Spleen (tissue), 11 donors: ENCODE data around the gene BATF. TPM values are rescaled to one million over a fixed set of nuclear protein-coding genes. Genes with fewer than 3 reads are reported as not detected.

ENCODE experiments used
- DNase-seq: peaks from one replicate; pipeline ENCODE4 v3.0.0-alpha.2; 2020
- H3K27ac ChIP-seq, 8 donors: fragments of 200-600 bp; sonication (generic) in 7 of 8; 1 replicate in 4 of 8; 2 replicates in 4 of 8; pipeline versions ENCODE4 v1.5.0 to v1.8.0; 2016 to 2021; ENCODE audit warnings: inconsistent platforms in 4 of 8, mild to moderate bottlenecking in 4 of 8, moderate library complexity in 1 of 8
- H3K27me3 ChIP-seq, 7 donors: fragments of 200-600 bp; sonication (generic) in 6 of 7; replicated peaks in 1 of 7; 1 replicate in 4 of 7; 2 replicates in 3 of 7; pipeline versions ENCODE4 v1.5.0 to v1.8.0; 2016 to 2021; ENCODE audit warnings: inconsistent platforms in 3 of 7, mild to moderate bottlenecking in 1 of 7
- H3K36me3 ChIP-seq, 6 donors: fragments of 200-600 bp; sonication (generic) in 5 of 6; 1 replicate in 4 of 6; 2 replicates in 2 of 6; pipeline versions ENCODE4 v1.5.0 to v1.8.0; 2016 to 2021; ENCODE audit warnings: inconsistent platforms in 2 of 6
- H3K4me1 ChIP-seq, 6 donors: fragments of 200-600 bp; sonication (generic) in 5 of 6; 1 replicate in 3 of 6; 2 replicates in 3 of 6; pipeline versions ENCODE4 v1.5.0 to v1.8.0; 2016 to 2021; ENCODE audit warnings: inconsistent platforms in 3 of 6
- H3K4me3 ChIP-seq, 8 donors: fragments of 200-600 bp; sonication (generic) in 7 of 8; 1 replicate in 4 of 8; 2 replicates in 4 of 8; pipeline versions ENCODE4 v1.5.0 to v1.8.0; 2016 to 2021; ENCODE audit warnings: inconsistent platforms in 4 of 8, mild to moderate bottlenecking in 4 of 8, moderate library complexity in 2 of 8
- H3K9me3 ChIP-seq, 8 donors: fragments of 200-600 bp; sonication (generic) in 7 of 8; 1 replicate in 4 of 8; 2 replicates in 4 of 8; pipeline versions ENCODE4 v1.5.0 to v1.8.0; 2016 to 2021; ENCODE audit warnings: inconsistent platforms in 4 of 8
- CTCF ChIP-seq, 11 experiments: fragments of 200-600 bp in 7 of 11; fragments of 450-650 bp in 4 of 11; sonication (generic) in 4 of 11; IDR thresholded peaks in 8 of 11; conservative IDR thresholded peaks in 3 of 11; 1 replicate in 7 of 11; 2 replicates in 4 of 11; pipeline versions ENCODE4 v1.4.0 to v1.8.0; 2016 to 2021; ENCODE audit warnings: antibody characterized with exemption in 11 of 11, inconsistent platforms in 4 of 11, mild to moderate bottlenecking in 1 of 11
- POLR2A ChIP-seq, 3 donors: fragments of 450-650 bp; IDR thresholded peaks; one replicate each; pipeline ENCODE4 v1.5.1; 2017; ENCODE audit warnings: antibody characterized with exemption in 3 of 3, mild to moderate bottlenecking in 1 of 3
- POLR2AphosphoS5 ChIP-seq, 3 donors: sonication (generic); formaldehyde crosslinking; IDR thresholded peaks; one replicate each; pipeline ENCODE4 v1.5.1; 2017; ENCODE audit warnings: antibody characterized with exemption in 3 of 3
- WGBS, 5 donors: extraction: QIAGEN DNeasy Blood & Tissue Kit in 3 of 5; methylation state at CpG; one replicate each; pipeline versions ENCODE4 v1.1.5 to v1.1.7; 2013 to 2018; 5-methylcytosine and 5-hydroxymethylcytosine counted together
- intact Hi-C: fragments of 100-400 bp; cut with DNase I; formaldehyde crosslinking; loops from one replicate; pipeline ENCODE4 v1.15.0; 2023; ENCODE audit warnings: low total_unique reads
- polyA plus RNA-seq, 3 donors: library from polyadenylated mRNA; stranded (reverse); fragments of 200-250 nt; gene quantifications; one replicate each; pipeline ENCODE4 v1.2.1, GENCODE V29; 2013
- total RNA-seq, 7 donors: library from RNA; depleted of rRNA in 3 of 7; stranded (reverse); fragments of >200 nt in 3 of 7; fragmentation: NEBNext Ultra II Directional in 4 of 7; extraction: Animal tissue kit (Norgen Biotek cat#: 25700) in 4 of 7; gene quantifications; one replicate each; pipeline versions ENCODE4 v1.1.0 to v1.2.1, GENCODE V29; 2016 to 2021
- donor health status: healthy with polysubstance abuse.
- donor health status: DM: no; HTN: no; CAD: no; lungs with moderate emphysema.
- donor health status: DM: no; HTN: no; CAD: no.
- donor health status: Bipolar disorder and iron deficiency.
- donor health status: healthy.
- donor health status: DM: no; HTN: no; CAD: no.
- donor health status: DM: yes; HTN: yes; CAD: no.

The BATF gene
- total and polyA plus RNA-seq, 10 donors: 14.4 to 67.9 (median 41.8) TPM

GRCh38 chr14:75554482-75554881 is 32.2 kb downstream of the BATF start:
- Histone ChIP-seq H3K27ac (no peak overlapping the region), H3K36me3 (no peaks in the 10 kb centered on the region), H3K9me3 (peaks cover 0 to 16% (median 9%) of the 10 kb centered on the region in 8 donors), H3K4me1 (peaks cover 0 to 3% (median 2%) of the 10 kb centered on the region in 6 donors), H3K27me3 (no peaks in the 10 kb centered on the region), H3K4me3 (no peak overlapping the region)
- DNase-seq: no peak
- intact Hi-C loops: loop anchor here (10.0 kb wide), 1 partner anchor 70 kb away; no protein-coding TSS in a partner anchor
- TF ChIP-seq CTCF (IDR thresholded peaks at IDR 0.05 in 8 of 11, conservative IDR thresholded peaks at IDR 0.05 in 3 of 11): no peak
- TF ChIP-seq POLR2AphosphoS5 (IDR thresholded peaks at IDR 0.05): no peak
- TF ChIP-seq POLR2A (IDR thresholded peaks at IDR 0.05): no peak
- WGBS, 5 donors: 47 to 80% (median 48%) methylated on average over 2 of the region's 2 CpGs

GRCh38 chr14:75558440-75558839 is 36.2 kb downstream of the BATF start:
- intact Hi-C loops: loop anchor here (10.0 kb wide), 1 partner anchor 74 kb away; no protein-coding TSS in a partner anchor
- 79 to 94% (median 85%) methylated on average over 5 of the region's 5 CpGs for WGBS, 5 donors

GRCh38 chr14:75559045-75559444 is 36.8 kb downstream of the BATF start:
- 87 to 92% (median 91%) methylated on average over 6 of the region's 6 CpGs for WGBS, 5 donors
- intact Hi-C loops: loop anchor here (10.0 kb wide), 1 partner anchor 74 kb away; no protein-coding TSS in a partner anchor
- H3K27ac ChIP-seq: no peak overlapping the region
- DNase-seq: no peak
- no peaks in the 10 kb centered on the region for H3K27me3 ChIP-seq
- no peaks in the 10 kb centered on the region for H3K36me3 ChIP-seq
- TF ChIP-seq POLR2AphosphoS5 (IDR thresholded peaks at IDR 0.05): no peak
- TF ChIP-seq POLR2A (IDR thresholded peaks at IDR 0.05): no peak
- no peak for TF ChIP-seq CTCF (IDR thresholded peaks at IDR 0.05 in 8 of 11, conservative IDR thresholded peaks at IDR 0.05 in 3 of 11)
- H3K4me3 ChIP-seq: no peak overlapping the region
- peaks cover 8 to 23% (median 13%) of the 10 kb centered on the region in 6 donors for H3K4me1 ChIP-seq
- peaks cover 0 to 16% (median 9%) of the 10 kb centered on the region in 8 donors for H3K9me3 ChIP-seq

More at GRCh38 chr14:75558440-75558839, 36.2 kb downstream of the BATF start:
- peaks cover 8 to 23% (median 13%) of the 10 kb centered on the region in 6 donors for H3K4me1 ChIP-seq
- H3K9me3 ChIP-seq: peaks cover 0 to 16% (median 9%) of the 10 kb centered on the region in 8 donors
- TF ChIP-seq CTCF (IDR thresholded peaks at IDR 0.05 in 8 of 11, conservative IDR thresholded peaks at IDR 0.05 in 3 of 11): no peak
- TF ChIP-seq POLR2A (IDR thresholded peaks at IDR 0.05): no peak
- no peak for TF ChIP-seq POLR2AphosphoS5 (IDR thresholded peaks at IDR 0.05)
- H3K36me3 ChIP-seq: no peaks in the 10 kb centered on the region
- no peak overlapping the region for H3K4me3 ChIP-seq
- no peaks in the 10 kb centered on the region for H3K27me3 ChIP-seq
- DNase-seq: no peak
- no peak overlapping the region for H3K27ac ChIP-seq

GRCh38 chr14:75559451-75560222 is 37.4 kb downstream of the BATF start:
- H3K4me3 ChIP-seq: no peak overlapping the region
- no peaks in the 10 kb centered on the region for H3K36me3 ChIP-seq
- no peak overlapping the region for H3K27ac ChIP-seq
- TF ChIP-seq POLR2A (IDR thresholded peaks at IDR 0.05) (no peak), CTCF (IDR thresholded peaks at IDR 0.05 in 8 of 11, conservative IDR thresholded peaks at IDR 0.05 in 3 of 11) (no peak), POLR2AphosphoS5 (IDR thresholded peaks at IDR 0.05) (no peak)
- intact Hi-C loops: loop anchor here (10.0 kb wide), 2 partner anchors 75 to 245 kb away; no protein-coding TSS in a partner anchor
- peaks cover 8 to 23% (median 13%) of the 10 kb centered on the region in 6 donors for H3K4me1 ChIP-seq
- DNase-seq: no peak
- H3K27me3 ChIP-seq: no peaks in the 10 kb centered on the region
- peaks cover 0 to 16% (median 9%) of the 10 kb centered on the region in 8 donors for H3K9me3 ChIP-seq
- WGBS, 5 donors: 79 to 91% (median 82%) methylated on average over 6 of the region's 6 CpGs
